Trophoblast cell (in vitro differentiated cells and primary cell): ENCODE measurements around the gene FAM219A.

Experiments
- DNase-seq, 2 donors: peaks; one replicate each; pipeline ENCODE4 v3.0.0-alpha.2; 2016
- H2AFZ ChIP-seq: 2 replicates; pipeline ENCODE4 v1.6.1; 2013; ENCODE audit warnings: low read length, moderate library complexity, mild to moderate bottlenecking; ENCODE audit not compliant: insufficient read depth, poor library complexity
- H2AK5ac ChIP-seq: 2 replicates; pipeline ENCODE4 v1.6.1; 2013; ENCODE audit warnings: mild to moderate bottlenecking, low read length
- H2BK120ac ChIP-seq: 2 replicates; pipeline ENCODE4 v1.6.1; 2013; ENCODE audit warnings: low read length, mild to moderate bottlenecking, moderate library complexity; ENCODE audit not compliant: insufficient read depth, poor library complexity
- H2BK12ac ChIP-seq: 2 replicates; pipeline ENCODE4 v1.6.1; 2013; ENCODE audit warnings: mild to moderate bottlenecking, low read length, moderate library complexity
- H2BK5ac ChIP-seq: 2 replicates; pipeline ENCODE4 v1.6.1; 2013; ENCODE audit warnings: low read length, low read depth, moderate library complexity, mild to moderate bottlenecking; ENCODE audit not compliant: poor library complexity
- H3K14ac ChIP-seq: 2 replicates; pipeline ENCODE4 v1.6.1; 2013; ENCODE audit warnings: mild to moderate bottlenecking, low read length
- H3K18ac ChIP-seq: 2 replicates; pipeline ENCODE4 v1.6.1; 2013; ENCODE audit warnings: mild to moderate bottlenecking, low read length
- H3K23ac ChIP-seq: 2 replicates; pipeline ENCODE4 v1.6.1; 2013; ENCODE audit warnings: low read length
- H3K27ac ChIP-seq: 2 replicates; pipeline ENCODE4 v1.5.1; 2013; ENCODE audit warnings: low read depth, mild to moderate bottlenecking, inconsistent platforms, low read length, moderate library complexity
- H3K27me3 ChIP-seq: 2 replicates; pipeline ENCODE4 v1.6.1; 2013; ENCODE audit warnings: inconsistent platforms, mild to moderate bottlenecking, low read length, moderate library complexity; ENCODE audit not compliant: insufficient read depth
- H3K36me3 ChIP-seq, 2 experiments: 1 replicate in 1 of 2; 2 replicates in 1 of 2; pipeline ENCODE4 v1.6.1; 2013; ENCODE audit warnings: low read length in 2 of 2, mild to moderate bottlenecking in 2 of 2, moderate library complexity in 1 of 2; ENCODE audit not compliant: insufficient read depth in 2 of 2, control insufficient read depth in 1 of 2
- H3K4ac ChIP-seq: 2 replicates; pipeline ENCODE4 v1.6.1; 2013; ENCODE audit warnings: low read depth, mild to moderate bottlenecking, low read length, moderate library complexity
- H3K4me1 ChIP-seq, 2 experiments: 1 replicate in 1 of 2; 2 replicates in 1 of 2; pipeline ENCODE4 v1.6.1; 2013; ENCODE audit warnings: low read length in 2 of 2, mild to moderate bottlenecking in 2 of 2, moderate library complexity in 1 of 2; ENCODE audit not compliant: insufficient read depth in 2 of 2, control insufficient read depth in 1 of 2
- H3K4me2 ChIP-seq: 2 replicates; pipeline ENCODE4 v1.6.1; 2013; ENCODE audit warnings: inconsistent platforms, mild to moderate bottlenecking, low read length, moderate library complexity
- H3K4me3 ChIP-seq: 2 replicates; pipeline ENCODE4 v1.5.1; 2013; ENCODE audit warnings: mild to moderate bottlenecking, low read depth, low read length, inconsistent platforms
- H3K79me1 ChIP-seq: one replicate; pipeline ENCODE4 v1.6.1; 2013; ENCODE audit warnings: low read length
- H3K79me2 ChIP-seq: 2 replicates; pipeline ENCODE4 v1.6.1; 2013; ENCODE audit warnings: low read length, mild to moderate bottlenecking; ENCODE audit not compliant: control insufficient read depth, insufficient read depth, poor library complexity
- H3K9ac ChIP-seq: 2 replicates; pipeline ENCODE4 v1.6.1; 2013; ENCODE audit warnings: mild to moderate bottlenecking, low read length
- H3K9me3 ChIP-seq: 2 replicates; pipeline ENCODE4 v1.6.1; 2013; ENCODE audit warnings: low read depth, mild to moderate bottlenecking, control low read depth, inconsistent platforms, low read length; ENCODE audit not compliant: insufficient read depth
- H4K12ac ChIP-seq: 2 replicates; pipeline ENCODE4 v1.6.1; 2013; ENCODE audit warnings: low read depth, mild to moderate bottlenecking, low read length, moderate library complexity
- H4K8ac ChIP-seq: 2 replicates; pipeline ENCODE4 v1.6.1; 2013; ENCODE audit warnings: low read depth, mild to moderate bottlenecking, low read length, moderate library complexity
- H4K91ac ChIP-seq: one replicate; pipeline ENCODE4 v1.6.1; 2013; ENCODE audit warnings: low read depth, mild to moderate bottlenecking, low read length, moderate library complexity
- WGBS: extraction: QIAGEN DNeasy Blood & Tissue Kit; methylation state at CpG from one replicate; pipeline ENCODE4 v1.1.7; 2013; ENCODE audit warnings: missing lambda C conversion rate; ENCODE audit not compliant: insufficient read length, insufficient coverage; ENCODE audit errors: extremely low coverage; 5-methylcytosine and 5-hydroxymethylcytosine counted together

The FAM219A gene

GRCh38 chr9:34464571-34464970, 6.2 kb upstream of the FAM219A start:
- Histone ChIP-seq H3K79me2 (no peaks in the 10 kb centered on the region), H3K18ac (no peak overlapping the region), H3K79me1 (no peaks in the 10 kb centered on the region), H3K4me3 (no peak overlapping the region), H3K4ac (no peak overlapping the region), H3K27me3 (no peaks in the 10 kb centered on the region), H2BK120ac (no peak overlapping the region), H3K36me3 (no peaks in the 10 kb centered on the region), H3K23ac (no peak overlapping the region), H3K27ac (no peak overlapping the region), H2BK5ac (no peak overlapping the region), H3K9me3 (no peaks in the 10 kb centered on the region), H4K91ac (no peak overlapping the region), H2AK5ac (no peak overlapping the region), H4K12ac (no peak overlapping the region), H2BK12ac (no peak overlapping the region), H3K9ac (no peak overlapping the region), H3K4me1 (no peaks in the 10 kb centered on the region), H2AFZ (no peak overlapping the region), H4K8ac (no peak overlapping the region), H3K14ac (no peak overlapping the region), H3K4me2 (no peak overlapping the region)
- DNase-seq, result no peak
- no CpG with 5 or more reads among the region's 2 CpGs for WGBS

GRCh38 chr9:34463901-34464232, 5.5 kb upstream of the FAM219A start:
- Histone ChIP-seq H2BK12ac (no peak overlapping the region), H3K36me3 (no peaks in the 10 kb centered on the region), H3K4me3 (no peak overlapping the region), H3K79me2 (no peaks in the 10 kb centered on the region), H3K9me3 (no peaks in the 10 kb centered on the region), H4K8ac (no peak overlapping the region), H2BK5ac (no peak overlapping the region), H2AK5ac (no peak overlapping the region), H2AFZ (no peak overlapping the region), H4K91ac (no peak overlapping the region), H3K9ac (no peak overlapping the region), H3K4me2 (no peak overlapping the region), H3K18ac (no peak overlapping the region), H2BK120ac (no peak overlapping the region), H3K79me1 (no peaks in the 10 kb centered on the region), H3K4ac (no peak overlapping the region), H4K12ac (no peak overlapping the region), H3K4me1 (peaks cover 0 to 2% of the 10 kb centered on the region in 2 experiments), H3K27me3 (no peaks in the 10 kb centered on the region), H3K23ac (no peak overlapping the region), H3K14ac (no peak overlapping the region), H3K27ac (no peak overlapping the region)
- DNase-seq, result no peak
- WGBS, result no CpG with 5 or more reads among the region's 2 CpGs

- no peaks in the 10 kb centered on the region for H3K9me3 ChIP-seq
- H3K4me3 ChIP-seq, result no peak overlapping the region
- H3K27ac ChIP-seq, result no peak overlapping the region
- no peak overlapping the region for H3K4ac ChIP-seq
- H3K27me3 ChIP-seq, result no peaks in the 10 kb centered on the region
- no peak overlapping the region for H4K12ac ChIP-seq
- peaks cover 0 to 4% of the 10 kb centered on the region in 2 experiments for H3K4me1 ChIP-seq
- H3K18ac ChIP-seq, result no peak overlapping the region
- no peak overlapping the region for H4K91ac ChIP-seq
- no peak overlapping the region for H2BK120ac ChIP-seq
- H2AK5ac ChIP-seq, result no peak overlapping the region
- no peak overlapping the region for H3K4me2 ChIP-seq
- WGBS, result no CpG with 5 or more reads among the region's 5 CpGs
- no peak overlapping the region for H2BK12ac ChIP-seq
- H3K9ac ChIP-seq, result no peak overlapping the region
- no peaks in the 10 kb centered on the region for H3K79me2 ChIP-seq
- H4K8ac ChIP-seq, result no peak overlapping the region
- no peak for DNase-seq
- no peak overlapping the region for H2BK5ac ChIP-seq
- H2AFZ ChIP-seq, result no peak overlapping the region
- no peaks in the 10 kb centered on the region for H3K36me3 ChIP-seq
- H3K14ac ChIP-seq, result no peak overlapping the region
- no peaks in the 10 kb centered on the region for H3K79me1 ChIP-seq
- H3K23ac ChIP-seq, result no peak overlapping the region
These were observed 4.9 kb upstream of the FAM219A start for GRCh38 chr9:34463098-34463900.

GRCh38 chr9:34459941-34460340, 1.6 kb upstream of the FAM219A start:
- no CpG with 5 or more reads among the region's 3 CpGs for WGBS
- Histone ChIP-seq H2BK120ac (no peak overlapping the region), H3K4ac (no peak overlapping the region), H3K79me2 (peaks cover 5% of the 10 kb centered on the region), H4K91ac (no peak overlapping the region), H2BK5ac (no peak overlapping the region), H4K12ac (no peak overlapping the region), H3K14ac (no peak overlapping the region), H2AFZ (no peak overlapping the region), H3K9me3 (no peaks in the 10 kb centered on the region), H3K27me3 (no peaks in the 10 kb centered on the region), H3K4me2 (no peak overlapping the region), H2BK12ac (no peak overlapping the region), H3K23ac (no peak overlapping the region), H3K4me1 (peaks cover 4 to 9% of the 10 kb centered on the region in 2 experiments), H3K36me3 (no peaks in the 10 kb centered on the region), H2AK5ac (no peak overlapping the region), H3K18ac (no peak overlapping the region), H3K9ac (no peak overlapping the region), H3K79me1 (peaks cover 10% of the 10 kb centered on the region), H4K8ac (no peak overlapping the region), H3K4me3 (no peak overlapping the region), H3K27ac (no peak overlapping the region)
- no peak for DNase-seq
